GM18867 (cell line): ENCODE data around the gene SIX4.

Experiments
- ATAC-seq: cut with Tn5 transposase; IDR thresholded peaks from one replicate; pipeline ENCODE4 v1.9.1; 2021; ENCODE audit warnings: mild to moderate bottlenecking, moderate library complexity; ENCODE audit not compliant: unreplicated experiment

SIX4 gene

GRCh38 chr14:60722357-60723115 is 1.6 kb downstream of the SIX4 start:
- ATAC-seq = peak; percentile 39

GRCh38 chr14:60722107-60722356 is 2.1 kb downstream of the SIX4 start:
- ATAC-seq = no peak

DNA sequence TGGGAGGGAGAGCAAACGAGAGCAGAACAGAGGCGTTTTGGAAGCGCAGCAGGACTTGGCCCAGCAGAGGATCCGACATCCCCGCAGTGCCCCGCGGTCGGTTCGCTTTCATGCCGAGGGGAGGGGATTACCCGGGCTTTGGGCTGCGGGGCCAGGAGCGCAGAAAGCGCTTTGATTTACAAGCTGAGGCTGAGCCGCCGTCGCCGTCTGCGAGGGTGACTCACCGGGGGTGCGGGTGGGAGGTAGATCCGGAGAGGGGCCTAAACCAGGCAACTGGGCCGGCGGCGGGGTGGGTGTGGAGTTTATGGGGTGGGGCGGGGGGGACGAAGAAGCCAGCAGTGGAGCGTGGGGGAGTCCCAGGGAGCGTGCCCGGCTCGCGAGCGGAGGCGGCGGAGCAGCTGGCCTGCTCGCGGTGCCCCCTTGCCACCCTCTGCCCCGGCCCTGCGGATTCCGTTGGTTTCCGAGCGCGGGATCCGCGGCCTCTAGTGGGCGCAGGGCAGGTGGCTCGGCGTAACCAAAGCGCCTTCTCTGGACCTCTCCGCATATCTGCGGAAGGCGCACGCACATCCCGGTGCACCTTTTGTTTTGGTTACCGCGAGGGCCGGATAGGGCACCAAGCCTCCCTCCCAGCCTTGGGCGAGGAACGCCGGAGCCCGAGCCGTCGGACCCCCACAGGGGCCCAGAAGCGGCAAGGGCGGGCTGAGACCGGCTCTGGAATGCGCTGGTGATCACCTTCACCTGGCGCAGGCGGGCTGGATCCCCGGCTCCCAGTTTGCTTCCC is 2.6 kb downstream of the SIX4 start:
- no peak for ATAC-seq

DNA sequence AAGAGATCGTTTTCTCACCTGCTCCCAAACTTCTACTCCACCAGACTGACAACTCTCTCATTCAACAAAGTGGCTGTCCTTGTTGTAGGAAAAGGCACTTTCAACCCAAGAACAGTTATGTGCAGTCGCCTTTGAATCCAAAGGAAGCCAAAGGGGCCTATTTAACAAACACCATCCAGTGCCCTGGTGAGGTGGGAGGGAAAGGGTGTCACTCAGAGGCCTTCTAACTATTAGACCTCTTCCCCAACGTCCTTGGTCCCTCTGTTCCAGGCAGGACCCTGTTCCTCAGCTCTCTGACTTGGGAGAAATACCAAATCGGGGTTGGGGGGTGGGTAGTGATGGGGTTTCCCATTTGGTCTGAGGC is 3.2 kb downstream of the SIX4 start:
- no peak for ATAC-seq

GRCh38 chr14:60720391-60720790 is 3.8 kb downstream of the SIX4 start:
- ATAC-seq = no peak

- ATAC-seq = no peak
Measured at GRCh38 chr14:60713513-60713912, 10.6 kb downstream of the SIX4 start.

GRCh38 chr14:60710494-60710893 is 13.7 kb downstream of the SIX4 start:
- ATAC-seq = no peak

DNA sequence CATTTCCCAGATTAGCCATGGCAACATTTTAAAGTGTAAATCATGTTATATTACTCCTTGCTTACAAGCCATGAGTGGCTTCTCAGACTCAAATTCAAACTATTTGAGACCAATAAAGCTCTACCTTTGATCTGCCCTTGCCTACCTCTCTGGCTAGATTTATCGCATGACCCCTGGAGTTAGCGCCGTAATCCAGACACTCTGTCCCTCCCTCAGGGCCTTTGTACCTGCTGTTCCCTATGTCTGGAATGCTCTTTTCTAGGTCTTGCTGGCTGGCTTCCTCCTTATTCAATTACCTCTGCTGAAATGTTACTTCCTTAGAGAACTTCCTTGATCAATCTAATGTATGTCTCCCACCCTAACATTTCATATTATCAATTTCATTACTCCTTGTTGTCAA is 16.3 kb downstream of the SIX4 start:
- ATAC-seq = no peak

DNA sequence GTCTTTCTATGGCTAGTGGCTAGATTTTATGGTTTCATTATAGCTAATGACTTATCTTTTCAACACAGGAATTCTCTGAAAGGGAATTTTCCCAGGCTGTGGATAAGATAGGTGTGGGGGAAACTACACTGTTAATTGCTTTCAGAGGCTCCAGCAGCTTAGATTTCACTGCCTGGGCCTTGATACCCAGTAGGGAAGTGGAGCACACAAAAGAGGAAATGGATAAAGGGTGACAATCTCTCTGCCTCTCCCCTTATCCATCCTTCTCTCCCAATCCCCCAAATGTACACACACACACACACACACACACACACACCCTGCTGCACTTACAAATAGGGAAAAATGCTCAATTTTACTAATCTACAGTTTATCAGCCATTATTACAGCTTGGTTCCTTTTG is 19.1 kb downstream of the SIX4 start:
- no peak for ATAC-seq

DNA sequence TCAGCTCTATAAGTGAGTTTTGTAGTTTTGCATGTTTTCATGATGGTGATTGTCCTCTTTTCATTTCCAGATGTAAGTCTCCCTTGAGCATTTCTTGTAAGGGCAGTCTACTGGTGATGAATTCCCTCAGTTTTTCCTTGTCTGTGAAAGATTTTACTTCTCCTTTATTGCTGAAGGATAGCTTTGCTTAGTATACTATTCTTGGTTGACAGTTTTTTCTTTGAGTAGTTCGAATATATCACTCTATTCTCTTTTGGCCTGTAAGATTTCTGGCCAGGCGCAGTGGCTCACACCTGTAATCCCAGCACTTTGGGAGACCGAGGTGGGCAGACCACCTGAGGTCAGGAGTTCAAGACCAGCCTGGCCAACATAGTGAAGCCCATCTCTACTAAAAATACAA is 23.6 kb downstream of the SIX4 start:
- no peak for ATAC-seq

GRCh38 chr14:60695327-60695726 is 28.8 kb downstream of the SIX4 start:
- no peak for ATAC-seq

- no peak for ATAC-seq
Measured at GRCh38 chr14:60691383-60692113, 32.6 kb downstream of the SIX4 start.

GRCh38 chr14:60686865-60687264 is 37.3 kb downstream of the SIX4 start:
- no peak for ATAC-seq

DNA sequence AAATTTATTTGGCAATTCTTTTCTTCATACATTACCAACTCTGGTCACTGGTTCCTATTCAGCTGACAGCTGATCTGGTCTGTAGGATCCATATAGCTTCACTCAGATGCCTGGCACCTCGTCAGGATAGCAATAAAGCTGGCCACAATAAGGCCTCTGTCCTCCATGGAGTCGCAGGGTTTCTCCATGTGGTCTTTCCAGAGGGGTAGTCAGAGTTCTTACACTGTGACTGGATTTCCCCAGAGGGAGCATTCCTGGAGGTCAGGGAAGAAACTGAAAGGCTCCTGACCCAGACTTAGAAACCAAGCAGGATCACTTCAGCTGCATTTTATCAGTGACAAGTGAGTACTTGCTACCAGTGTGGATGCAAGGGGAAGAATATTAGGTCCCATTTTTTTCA is 39.9 kb downstream of the SIX4 start:
- no peak for ATAC-seq

GRCh38 chr14:60681271-60681670 is 42.9 kb downstream of the SIX4 start:
- no peak for ATAC-seq

DNA sequence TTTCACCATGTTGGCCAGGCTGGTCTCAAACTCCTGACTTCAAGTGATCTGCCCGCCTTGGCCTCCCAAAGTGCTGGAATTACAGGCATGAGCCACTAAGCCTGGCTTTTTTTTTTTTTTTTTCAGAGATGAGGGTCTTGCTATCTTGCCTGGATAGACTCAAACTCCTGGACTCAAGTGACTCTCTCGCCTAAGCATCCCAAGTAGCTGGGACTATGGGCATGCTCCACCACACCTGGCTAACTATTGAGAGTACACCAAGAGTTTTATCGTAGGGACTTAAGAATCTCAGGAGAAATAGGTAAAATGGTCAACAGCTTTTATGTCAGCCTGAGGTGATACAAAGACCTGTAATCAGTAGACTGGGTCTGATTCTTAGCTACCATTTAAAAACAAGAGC is 43.6 kb downstream of the SIX4 start:
- no peak for ATAC-seq

DNA sequence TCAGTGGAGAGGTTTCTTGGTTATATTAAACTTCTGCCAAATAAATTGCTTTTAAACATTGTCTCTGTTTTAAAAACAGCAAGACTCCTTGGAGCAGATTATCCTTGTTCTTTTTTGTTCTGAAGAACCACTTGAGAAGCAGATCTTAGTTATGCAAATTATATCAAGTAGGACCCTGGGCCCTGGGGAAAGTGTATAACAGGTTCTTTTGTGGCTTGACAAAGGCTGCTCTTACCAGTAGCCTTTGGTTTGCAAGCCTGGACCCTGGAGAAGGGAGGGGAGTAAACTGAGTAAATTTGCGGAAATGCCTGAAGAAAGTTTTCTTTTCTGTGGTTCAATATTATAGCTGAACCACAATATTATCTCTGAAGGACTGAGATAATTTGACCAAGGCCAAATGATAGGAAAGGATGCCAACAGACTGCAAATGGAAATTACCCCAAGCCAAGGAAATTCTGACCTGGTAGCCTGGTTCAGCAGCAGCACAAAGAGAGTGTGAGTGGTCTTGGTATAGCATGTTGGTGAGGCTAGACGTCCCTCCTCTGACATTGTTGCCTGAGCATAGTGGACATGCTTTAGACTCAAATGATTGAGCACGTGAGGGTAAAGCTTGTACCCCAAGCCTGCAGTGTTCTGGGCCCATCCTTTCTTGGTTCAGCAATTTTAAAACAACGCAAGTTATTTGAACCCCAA is 44.4 kb downstream of the SIX4 start:
- ATAC-seq = no peak

DNA sequence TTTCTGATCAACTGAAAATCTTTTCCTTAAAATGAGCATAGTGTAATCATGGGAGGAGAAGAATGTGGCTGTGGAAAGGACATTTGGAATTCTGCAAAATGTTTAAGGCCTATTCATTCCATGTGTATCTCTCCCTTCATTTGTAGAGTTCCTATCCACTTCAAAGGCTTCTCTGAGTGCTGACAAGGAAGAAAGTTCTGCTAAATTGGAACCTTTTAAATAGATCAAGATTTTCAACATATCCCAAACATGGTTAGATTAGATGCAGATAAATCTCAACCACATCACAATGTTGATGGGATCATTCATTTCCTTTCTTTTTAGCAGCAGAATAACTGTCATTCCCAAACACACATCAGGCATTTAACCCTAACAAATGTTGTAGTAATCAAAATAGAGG is 46.5 kb downstream of the SIX4 start:
- ATAC-seq = no peak

DNA sequence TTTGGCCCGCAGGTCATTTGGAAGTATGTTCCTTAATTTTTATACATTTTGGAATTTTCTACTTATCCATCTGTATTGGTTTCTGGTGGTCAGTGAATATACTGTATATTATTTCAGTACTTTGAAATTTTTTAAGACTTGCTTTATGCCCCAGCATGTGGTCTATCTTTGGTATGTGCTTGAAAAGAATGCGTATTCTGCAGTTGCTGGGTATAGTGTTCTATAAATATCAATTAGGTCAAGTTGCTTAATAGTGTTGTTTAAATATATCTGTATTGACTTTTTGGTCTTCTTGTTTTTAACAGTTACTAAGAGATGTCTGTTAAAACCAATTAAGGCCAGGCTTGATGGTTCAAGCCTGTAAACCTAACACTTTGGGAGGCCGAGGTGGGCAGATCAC is 53.2 kb downstream of the SIX4 start:
- ATAC-seq = no peak

GRCh38 chr14:60668431-60669112 is 55.6 kb downstream of the SIX4 start:
- no peak for ATAC-seq

GRCh38 chr14:60665177-60665550 is 59.0 kb downstream of the SIX4 start:
- no peak for ATAC-seq
